Peyer's patch (tissue), 4 donors: ENCODE data around the gene IST1. TPM values are rescaled to one million over a fixed set of nuclear protein-coding genes. Genes with fewer than 3 reads are reported as not detected.

Source experiments
- DNase-seq, 3 donors: peaks; one replicate each; pipeline ENCODE4 v3.0.0-alpha.2; 2017 to 2019
- H3K27ac ChIP-seq, 4 donors: fragments of 200-600 bp; sonication (generic); one replicate each; pipeline ENCODE4 v1.5.1; 2016 to 2019
- H3K27me3 ChIP-seq, 2 donors: fragments of 200-600 bp; sonication (generic); one replicate each; pipeline ENCODE4 v1.5.1; 2019
- H3K36me3 ChIP-seq, 3 donors: fragments of 200-600 bp; sonication (generic); one replicate each; pipeline ENCODE4 v1.5.1; 2016 to 2019
- H3K4me1 ChIP-seq, 4 donors: fragments of 200-600 bp; sonication (generic); one replicate each; pipeline ENCODE4 v1.5.1; 2016 to 2019
- H3K4me3 ChIP-seq, 4 donors: fragments of 200-600 bp; sonication (generic); 1 replicate in 3 of 4; 2 replicates in 1 of 4; pipeline ENCODE4 v1.5.1; 2016 to 2019; ENCODE audit warnings: mild to moderate bottlenecking in 1 of 4
- H3K9me3 ChIP-seq, 4 donors: fragments of 200-600 bp; sonication (generic); one replicate each; pipeline ENCODE4 v1.5.1; 2016 to 2019; ENCODE audit warnings: mild to moderate bottlenecking in 1 of 4
- CTCF ChIP-seq, 6 experiments: fragments of 450-650 bp in 4 of 6; fragments of 200-600 bp in 2 of 6; sonication (generic) in 1 of 6; IDR thresholded peaks; one replicate each; pipeline ENCODE4 v1.5.1; 2017 to 2019; ENCODE audit warnings: antibody characterized with exemption in 6 of 6, mild to moderate bottlenecking in 3 of 6, moderate library complexity in 1 of 6
- POLR2A ChIP-seq, 2 donors: fragments of 450-650 bp; IDR thresholded peaks; one replicate each; pipeline ENCODE4 v1.5.1; 2017; ENCODE audit warnings: antibody characterized with exemption in 2 of 2, mild to moderate bottlenecking in 2 of 2, moderate library complexity in 2 of 2
- total RNA-seq, 4 donors: library from RNA; depleted of rRNA; stranded (reverse); fragments of >200 nt; gene quantifications; one replicate each; pipeline ENCODE4 v1.1.0, GENCODE V29; 2016

The IST1 gene
- total RNA-seq, 4 donors from 2014 or later: 228 to 274 (median 261) TPM

GRCh38 chr16:71933913-71934695 lies 38.8 kb downstream of the IST1 start:
- H3K27me3 ChIP-seq: no peaks in the 10 kb centered on the region
- no peak for DNase-seq
- H3K36me3 ChIP-seq: peaks cover 0 to 34% (median 0%) of the 10 kb centered on the region in 3 donors
- H3K4me3 ChIP-seq: no peak overlapping the region
- no peaks in the 10 kb centered on the region for H3K4me1 ChIP-seq
- no peak overlapping the region for H3K27ac ChIP-seq
- TF ChIP-seq POLR2A (IDR thresholded peaks at IDR 0.05) (no peak), CTCF (IDR thresholded peaks at IDR 0.05) (no peak)
- no peaks in the 10 kb centered on the region for H3K9me3 ChIP-seq

GRCh38 chr16:71937868-71938510 lies 42.7 kb downstream of the IST1 start:
- DNase-seq: no peak
- TF ChIP-seq CTCF (IDR thresholded peaks at IDR 0.05): no peak
- Histone ChIP-seq H3K4me1 (no peaks in the 10 kb centered on the region), H3K4me3 (no peak overlapping the region), H3K9me3 (no peaks in the 10 kb centered on the region), H3K27me3 (no peaks in the 10 kb centered on the region), H3K27ac (no peak overlapping the region), H3K36me3 (peaks cover 0 to 14% (median 0%) of the 10 kb centered on the region in 3 donors)

- Histone ChIP-seq H3K36me3 (no peaks in the 10 kb centered on the region), H3K27ac (no peak overlapping the region), H3K9me3 (no peaks in the 10 kb centered on the region), H3K4me1 (no peaks in the 10 kb centered on the region), H3K4me3 (no peak overlapping the region), H3K27me3 (no peaks in the 10 kb centered on the region)
- no peak for DNase-seq
- TF ChIP-seq POLR2A (IDR thresholded peaks at IDR 0.05): no peak
Measured at GRCh38 chr16:71943887-71944286, 48.6 kb downstream of the IST1 start.

- H3K4me1 ChIP-seq: no peaks in the 10 kb centered on the region
- H3K9me3 ChIP-seq: no peaks in the 10 kb centered on the region
- no peaks in the 10 kb centered on the region for H3K36me3 ChIP-seq
- H3K27me3 ChIP-seq: no peaks in the 10 kb centered on the region
- DNase-seq: no peak
- TF ChIP-seq POLR2A (IDR thresholded peaks at IDR 0.05) (no peak), CTCF (IDR thresholded peaks at IDR 0.05) (no peak)
- H3K4me3 ChIP-seq: no peak overlapping the region
- H3K27ac ChIP-seq: no peak overlapping the region
Measured at GRCh38 chr16:71945616-71946015, 50.3 kb downstream of the IST1 start.

- Histone ChIP-seq H3K4me3 (no peak overlapping the region), H3K9me3 (no peaks in the 10 kb centered on the region)
- TF ChIP-seq CTCF (IDR thresholded peaks at IDR 0.05) (no peak), POLR2A (IDR thresholded peaks at IDR 0.05) (no peak)
Measured at GRCh38 chr16:71952825-71953224, 57.5 kb downstream of the IST1 start.

GRCh38 chr16:71954180-71954579 lies 58.8 kb downstream of the IST1 start:
- no peak for DNase-seq

More at GRCh38 chr16:71952825-71953224, 57.5 kb downstream of the IST1 start:
- Histone ChIP-seq H3K27ac (no peak overlapping the region), H3K36me3 (no peaks in the 10 kb centered on the region), H3K27me3 (no peaks in the 10 kb centered on the region), H3K4me1 (no peaks in the 10 kb centered on the region)
- DNase-seq: no peak

More at GRCh38 chr16:71954180-71954579, 58.8 kb downstream of the IST1 start:
- Histone ChIP-seq H3K4me1 (no peaks in the 10 kb centered on the region), H3K36me3 (no peaks in the 10 kb centered on the region), H3K27ac (no peak overlapping the region), H3K4me3 (no peak overlapping the region), H3K9me3 (no peaks in the 10 kb centered on the region), H3K27me3 (no peaks in the 10 kb centered on the region)
- TF ChIP-seq POLR2A (IDR thresholded peaks at IDR 0.05): no peak
- TF ChIP-seq CTCF (IDR thresholded peaks at IDR 0.05): no peak
